Measurements from ENCODE around the gene TBC1D7. TPM values are rescaled to one million over a fixed set of nuclear protein-coding genes. Genes with fewer than 3 reads are reported as not detected.

Gene TBC1D7
- total and polyA plus RNA-seq, 2 of the 4 experiments (the other 2 are of a cell fraction): 14.3 to 22.6 TPM

- Histone ChIP-seq H3K9ac (ENCODE audit: low read depth, low read length) (no peak overlapping the region), H3K18ac (ENCODE audit: low read depth, low read length) (no peak overlapping the region), H2BK5ac (ENCODE audit: low read depth, low read length, poor library complexity, severe bottlenecking) (no peak overlapping the region), H3K4me1 (ENCODE audit: control insufficient read depth, insufficient read depth, low read length) (no peaks in the 10 kb centered on the region), H3K36me3 (ENCODE audit: control insufficient read depth, insufficient read depth, low read length) (no peaks in the 10 kb centered on the region), H3K27ac (ENCODE audit: insufficient read depth, low read length) (no peak overlapping the region), H3K9me1 (ENCODE audit: insufficient read depth, low read length) (no peaks in the 10 kb centered on the region; the same call in 1 of the 2 replicates), H3K4me3 (ENCODE audit: insufficient read depth, low read depth, low read length) (no peak overlapping the region), H2BK20ac (ENCODE audit: low read depth, low read length) (no peak overlapping the region), H4K91ac (ENCODE audit: insufficient read depth, low read depth, low read length) (no peak overlapping the region), H3K23ac (ENCODE audit: low read depth, low read length) (no peak overlapping the region), H3K4ac (ENCODE audit: low read depth, low read length) (no peak overlapping the region), H4K8ac (ENCODE audit: low read depth in 2 of 2, low read length in 2 of 2) (no peak overlapping the region), H2BK120ac (ENCODE audit: low read depth, low read length) (no peak overlapping the region), H2AK9ac (replicated peaks; ENCODE audit: low read depth, low read length, poor library complexity) (no peak overlapping the region), H3K4me2 (ENCODE audit: low read depth, low read length) (no peak overlapping the region), H3K27me3 (ENCODE audit: control insufficient read depth, insufficient read depth, low read length) (peaks cover 9% of the 10 kb centered on the region), H2AFZ (replicated peaks; ENCODE audit: low read length, poor library complexity) (no peak overlapping the region), H3K14ac (replicated peaks; ENCODE audit: low read depth, low read length) (no peak overlapping the region), H4K5ac (ENCODE audit: low read depth, low read length) (no peak overlapping the region), H2BK15ac (ENCODE audit: low read depth, low read length) (no peak overlapping the region), H4K20me1 (ENCODE audit: insufficient read depth, low read length) (no peaks in the 10 kb centered on the region), H2AK5ac (ENCODE audit: low read depth, low read length) (no peak overlapping the region), H3K9me3 (ENCODE audit: control insufficient read depth, insufficient read depth, low read length) (no peaks in the 10 kb centered on the region), H3K56ac (ENCODE audit: extremely low read depth, insufficient read depth, low read length) (no peak overlapping the region), H3K79me1 (ENCODE audit: low read depth in 1 of 2, low read length in 2 of 2) (no peaks in the 10 kb centered on the region)
- DNase-seq (no peak), ATAC-seq (ENCODE audit: low read depth) (no peak)
- BruUV-seq (replicated peaks): no TSS peak
- dilution Hi-C loops (cut with HindIII; ENCODE audit: low sequenced_read_pairs, unreplicated experiment): no loop called here
- intact Hi-C loops (cut with micrococcal nuclease): no loop called here
- CTCF ChIA-PET: no interaction called here
- no CpG with 5 or more reads among the region's 7 CpGs for WGBS, 2 experiments (ENCODE audit: extremely low coverage in 2 of 2, insufficient read length in 1 of 2)
- POLR2A ChIA-PET (ENCODE audit: unreplicated experiment): interaction anchor here (0.6 kb wide), 1 partner anchor 1276 kb away, joined by 3 read pairs; no protein-coding TSS in a partner anchor
- TF ChIP-seq SMC3 (IDR thresholded peaks at IDR 0.05; ENCODE audit: low read depth, low read length) (no peak), CEBPB (IDR thresholded peaks at IDR 0.05; ENCODE audit: low read depth, low read length) (no peak), USF2 (IDR thresholded peaks at IDR 0.05; ENCODE audit: low read depth, low read length) (no peak), MAZ (IDR thresholded peaks at IDR 0.05; ENCODE audit: borderline replicate concordance, low read depth, low read length) (no peak), CTCF (conservative IDR thresholded peaks at IDR 0.05; ENCODE audit: low read depth, low read length) (no peak), FOS (IDR thresholded peaks at IDR 0.05; ENCODE audit: low read depth, low read length) (no peak), MXI1 (IDR thresholded peaks at IDR 0.05; ENCODE audit: borderline replicate concordance, low read depth, low read length) (no peak), POLR2A (IDR thresholded peaks at IDR 0.05; ENCODE audit: low read depth, low read length) (no peak), BHLHE40 (IDR thresholded peaks at IDR 0.05; ENCODE audit: low read depth, low read length) (no peak), RFX5 (IDR thresholded peaks at IDR 0.05; ENCODE audit: low read depth, low read length) (no peak), NFE2L2 (IDR thresholded peaks at IDR 0.05; ENCODE audit: low read depth, low read length) (no peak), RCOR1 (IDR thresholded peaks at IDR 0.05; ENCODE audit: insufficient replicate concordance, low read length) (no peak), CHD1 (IDR thresholded peaks at IDR 0.05; ENCODE audit: low read depth, low read length) (no peak), ELK1 (IDR thresholded peaks at IDR 0.05; ENCODE audit: borderline replicate concordance, low read depth, low read length) (no peak), RAD21 (IDR thresholded peaks at IDR 0.05; ENCODE audit: low read length) (no peak), MAFK (IDR thresholded peaks at IDR 0.05; ENCODE audit: low read depth, low read length) (no peak)
- in situ Hi-C loops (cut with MboI; ENCODE audit: low sequenced_read_pairs): no loop called here
Observed at GRCh38 chr6:13260101-13260598, 68.2 kb downstream of the TBC1D7 start.
